OCI-M2 (cell line): ENCODE results near the gene WNT5B.
"Not testable (repeated sequence)": the region's sequence is repeated elsewhere in the genome, so short reads cannot be mapped to it uniquely, and the experiment has no call there.

ENCODE experiments used
- DNase-seq: peaks from one replicate; lab custom pipeline; 2025; ENCODE audit not compliant: unreplicated experiment; lab: John Stamatoyannopoulos, UW

The WNT5B gene

DNA sequence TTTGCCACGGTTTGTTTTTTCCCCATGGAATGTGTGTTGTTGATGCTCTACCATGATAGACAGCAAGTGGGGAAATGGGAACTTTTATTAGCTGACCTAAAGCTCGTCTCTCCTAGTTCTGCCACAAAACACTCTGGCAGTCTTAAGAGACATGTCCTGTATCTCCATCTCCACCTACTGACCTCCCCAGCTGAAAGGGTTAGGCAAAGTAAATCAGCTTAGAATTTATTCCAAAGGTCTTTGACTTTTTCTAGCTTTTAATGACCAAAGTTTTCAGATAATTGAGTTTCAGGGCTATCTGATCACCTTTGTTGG, 52.4 kb downstream of the WNT5B start:
- DNase-seq = no peak

DNA sequence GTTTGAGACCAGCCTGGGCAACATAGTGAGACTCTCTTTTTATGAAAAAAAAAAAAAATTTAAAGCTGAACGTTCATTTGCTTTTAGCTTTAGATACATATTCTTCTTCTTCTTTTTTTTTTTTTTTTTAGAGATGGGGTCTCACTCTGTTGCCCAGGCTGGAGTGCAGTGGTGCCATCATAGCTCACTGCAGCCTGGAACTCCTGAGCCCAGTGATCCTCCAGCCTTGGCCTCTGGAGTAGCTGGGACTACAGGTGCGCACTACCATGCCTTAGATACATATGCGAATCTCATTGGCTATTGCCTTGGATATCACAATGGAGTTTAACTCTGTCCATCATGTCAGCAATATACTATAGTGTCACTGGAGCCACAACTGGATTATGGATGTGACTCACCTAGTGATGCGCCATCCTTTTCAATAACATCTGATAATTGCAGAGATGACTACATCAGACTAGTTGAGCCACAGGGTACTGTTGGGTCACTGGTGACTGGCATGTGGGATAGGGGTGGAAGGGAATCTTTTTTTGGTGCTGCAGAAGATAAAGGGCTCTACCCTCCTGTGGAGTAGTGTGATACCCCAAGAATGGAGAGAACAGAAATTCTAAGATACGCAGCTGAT, 59.2 kb downstream of the WNT5B start:
- no peak for DNase-seq

DNA sequence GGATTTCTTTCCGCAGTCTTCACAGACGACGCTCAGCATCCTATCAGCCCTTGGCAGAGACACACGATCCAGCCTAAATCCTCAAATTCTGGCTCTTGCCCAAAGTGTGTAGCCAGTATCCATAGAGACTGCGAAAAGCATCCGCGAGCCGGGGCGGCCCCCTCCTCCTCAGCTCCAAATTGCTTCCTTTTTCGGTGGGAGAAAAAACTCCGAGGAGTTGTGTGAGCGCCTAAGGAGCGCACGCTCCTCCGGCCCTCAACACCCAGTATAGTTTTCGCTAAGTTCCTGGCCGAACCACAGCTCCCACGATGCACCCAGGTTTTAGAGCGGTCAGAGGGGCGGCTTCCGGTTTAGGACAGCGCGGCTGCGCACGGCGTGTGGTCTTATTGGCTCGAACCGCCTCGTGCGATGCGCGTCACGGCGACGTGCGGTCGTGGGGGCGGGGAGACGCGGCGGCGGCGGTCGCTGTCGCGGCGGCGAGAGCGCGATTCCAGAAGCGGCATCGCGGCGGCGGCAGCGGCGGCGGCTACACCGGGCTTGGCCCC, 61.6 kb downstream of the WNT5B start, which contains the start of gene ADIPOR2:
ADIPOR2 (plus strand) TSS at position 493 of the 545 bp plus-strand sequence. CDS start 63,274 bp downstream, outside the sequence.
- peak; percentile 48 for DNase-seq

DNA sequence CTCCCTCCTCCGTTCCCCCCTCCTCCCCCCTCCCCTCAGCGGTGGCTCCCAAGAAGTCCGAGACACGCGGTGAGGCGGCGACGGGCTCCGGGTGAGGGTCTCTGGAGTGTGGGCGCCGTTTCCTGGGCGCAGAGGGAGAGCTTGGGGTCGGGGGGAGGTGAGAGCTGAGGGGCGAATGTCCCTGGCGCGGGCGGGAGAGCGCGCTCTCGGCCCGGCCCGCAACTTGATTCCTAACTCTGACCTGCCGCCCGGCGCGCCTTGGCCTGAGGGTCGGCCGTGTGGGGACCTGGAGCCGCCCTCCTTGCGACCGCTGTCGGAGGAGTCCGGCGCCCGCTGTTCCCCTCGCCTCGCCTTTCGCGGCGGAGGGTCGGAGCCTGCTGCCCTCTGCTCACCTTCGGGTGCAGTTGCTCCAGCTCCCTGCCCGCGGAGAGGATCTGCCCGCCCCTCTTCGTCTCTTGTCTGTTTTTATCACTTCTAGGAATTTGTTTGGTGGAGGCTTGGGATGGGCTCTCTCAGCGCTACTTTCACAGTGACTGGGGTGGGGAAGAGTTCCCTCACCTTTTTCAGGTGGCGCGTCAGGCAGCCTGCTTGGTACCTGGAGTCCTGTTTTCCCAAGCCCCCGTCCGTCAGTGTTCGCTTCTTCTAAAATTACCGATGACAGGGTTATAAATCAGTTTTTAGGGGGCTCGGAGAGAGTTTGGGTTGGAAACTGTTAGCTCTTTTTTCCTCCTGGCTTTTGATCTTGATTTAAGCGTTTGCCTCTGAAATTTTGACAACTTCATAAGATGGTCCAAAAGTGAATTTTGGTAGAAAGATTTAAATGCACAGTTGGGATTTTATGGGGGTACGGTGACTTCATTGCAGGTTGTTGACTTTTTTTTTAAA, 62.3 kb downstream of the WNT5B start:
- DNase-seq = no peak

DNA sequence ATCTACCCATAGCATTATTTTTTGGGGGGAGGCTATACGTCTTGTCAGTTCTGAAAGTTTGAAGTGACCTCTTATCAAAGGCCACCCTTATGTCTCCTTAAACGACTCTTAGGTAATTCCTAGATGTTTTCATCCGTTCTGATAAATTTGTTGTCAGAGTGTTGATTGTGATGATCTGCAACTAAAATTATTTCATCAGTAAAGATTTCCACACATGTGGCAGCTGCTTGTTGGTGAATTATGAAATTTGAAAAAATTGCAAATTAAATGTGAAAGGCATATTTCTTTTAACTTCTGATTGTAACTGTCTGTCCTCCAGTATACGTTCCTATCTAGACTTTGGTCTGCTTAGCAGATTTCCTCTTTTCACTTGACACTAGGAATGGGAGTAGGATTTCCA, 63.2 kb downstream of the WNT5B start:
- DNase-seq = no peak

DNA sequence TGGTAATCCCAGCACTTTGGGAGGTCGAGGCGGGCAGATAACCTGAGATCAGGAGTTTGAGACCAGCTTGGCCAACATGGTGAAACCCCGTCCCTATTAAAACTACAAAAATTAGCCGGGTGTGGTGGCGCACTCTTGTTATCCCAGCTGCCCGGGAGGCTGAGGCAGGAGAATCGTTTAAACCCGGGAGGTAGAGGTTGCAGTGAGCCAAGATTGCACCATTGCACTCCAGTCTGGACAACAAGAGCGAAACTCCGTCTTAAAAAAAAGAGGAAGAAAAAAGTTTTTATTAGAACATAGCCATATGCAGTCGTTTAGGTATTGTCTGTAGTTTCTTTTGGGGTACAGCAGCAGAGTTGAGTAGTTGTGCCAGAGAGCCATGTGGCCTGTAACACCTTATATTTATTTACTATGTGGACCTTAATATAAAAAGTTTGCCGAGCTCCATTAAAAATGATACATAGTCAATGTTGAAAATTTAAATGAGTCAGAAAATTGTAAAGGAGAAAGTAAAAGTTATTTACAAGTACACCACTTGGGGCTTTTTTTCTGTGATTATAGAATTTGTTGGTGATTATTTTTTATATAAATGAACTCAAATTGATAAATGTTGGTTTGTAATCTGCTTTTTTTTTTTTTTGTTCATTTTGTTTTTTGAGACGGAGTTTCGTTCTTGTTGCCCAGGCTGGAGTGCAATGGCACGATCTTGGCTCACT, 64.0 kb downstream of the WNT5B start:
- DNase-seq = no peak

DNA sequence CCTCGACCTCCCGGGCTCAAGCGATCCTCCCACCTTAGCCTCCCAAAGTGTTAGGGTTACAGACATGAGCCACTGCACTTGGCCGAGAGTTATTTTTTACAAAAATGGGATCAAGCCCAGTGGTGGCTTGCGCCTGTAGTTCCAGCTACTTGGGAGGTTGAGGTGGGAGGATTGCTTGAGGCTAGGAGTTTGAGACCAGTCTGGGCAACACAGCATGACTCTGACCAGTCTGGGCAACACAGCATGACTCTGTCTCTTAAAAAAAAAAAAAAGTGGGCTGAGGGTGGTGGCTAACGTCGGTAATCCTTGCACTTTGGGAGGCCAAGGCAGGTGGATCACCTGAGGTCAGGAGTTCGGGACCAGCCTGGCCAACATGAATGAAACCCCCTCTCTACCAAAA, 66.1 kb downstream of the WNT5B start:
- not testable (repeated sequence) for DNase-seq

DNA sequence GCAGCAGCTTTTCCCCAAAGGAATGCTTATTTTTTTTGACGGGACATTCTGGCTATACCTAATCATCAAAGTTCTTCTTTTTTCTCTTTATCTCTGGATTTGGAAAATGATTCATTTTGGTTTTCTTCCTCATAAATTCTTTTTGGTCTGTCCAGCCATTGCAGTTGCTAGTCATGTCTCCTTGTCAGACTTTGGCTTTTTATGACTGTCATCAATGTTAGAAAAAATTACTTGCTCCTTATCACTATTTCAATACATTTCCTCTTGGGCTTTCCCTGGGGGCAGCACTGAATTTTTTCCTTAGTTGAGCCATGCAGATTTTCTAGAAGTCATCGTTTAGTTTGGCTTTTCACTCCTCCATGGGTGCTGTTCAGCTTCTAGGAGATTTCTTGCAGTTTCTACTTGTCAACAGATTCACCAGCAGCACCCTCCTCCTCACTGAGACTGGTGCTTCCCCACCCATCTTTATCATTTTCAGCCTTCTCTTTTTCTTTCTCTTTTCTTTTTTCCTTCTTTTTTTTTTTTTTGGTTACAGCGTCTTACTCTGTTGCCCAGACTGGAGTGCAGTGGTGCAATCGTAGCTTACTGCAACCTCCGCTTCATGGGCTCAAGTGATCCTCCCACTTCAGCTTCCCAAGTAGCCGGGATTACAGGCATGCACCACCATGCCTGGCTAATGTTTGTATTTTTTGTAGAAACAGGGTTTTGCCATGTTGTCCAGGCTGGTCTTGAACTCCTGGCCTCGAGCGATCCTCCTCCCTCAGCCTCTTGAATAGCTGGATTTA, 67.0 kb downstream of the WNT5B start:
- DNase-seq = no peak

DNA sequence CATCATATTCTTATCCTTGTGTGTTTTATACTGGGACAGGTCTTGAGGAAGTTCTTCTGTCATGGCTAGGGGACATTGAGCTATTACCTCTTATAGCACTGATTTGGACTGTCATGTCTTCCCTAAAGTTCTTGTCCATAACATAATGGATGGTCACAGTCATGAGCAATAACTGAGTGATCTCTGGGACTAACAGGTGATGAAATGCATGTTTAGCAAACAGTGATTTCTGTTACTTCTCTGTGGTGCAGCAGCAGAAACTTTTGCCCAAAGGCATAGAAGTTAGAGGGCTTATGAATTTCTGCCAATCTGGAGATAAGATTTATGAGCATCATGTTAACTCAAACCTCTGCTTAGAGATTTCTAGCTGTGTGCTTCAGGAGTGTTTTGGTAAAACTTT, 67.8 kb downstream of the WNT5B start:
- DNase-seq = no peak
